ENCODE data around the gene HIVEP1.
A peak's percentile ranks its signal among the peaks of the same experiment; 100 is the strongest.

Gene HIVEP1

GRCh38 chr6:12022481-12022880 lies 10.4 kb downstream of the HIVEP1 start:
- CTCF ChIA-PET, result interaction anchor here (0.7 to 1.0 kb wide), 2 partner anchors 106 to 367 kb away, joined by 3 to 4 read pairs; no protein-coding TSS in a partner anchor

GRCh38 chr6:12022953-12023388 lies 10.9 kb downstream of the HIVEP1 start:
- POLR2A ChIA-PET, result no interaction called here
- CTCF ChIA-PET, result interaction anchor here (0.7 to 1.0 kb wide), 5 partner anchors 23 to 367 kb away, joined by 3 to 4 read pairs (median 3); no protein-coding TSS in a partner anchor

More at GRCh38 chr6:12022481-12022880, 10.4 kb downstream of the HIVEP1 start:
- Histone ChIP-seq H3K27ac (ENCODE audit: extremely low read depth, low read depth, low read length) (no peak overlapping the region), H3K9me3 (ENCODE audit: control insufficient read depth, insufficient read depth, low read depth, low read length) (no peaks in the 10 kb centered on the region), H3K4me3 (ENCODE audit: low read depth, low read length) (no peak overlapping the region), H3K36me3 (ENCODE audit: control insufficient read depth in 2 of 2, insufficient read depth in 1 of 2, low read length in 2 of 2) (peaks cover 0 to 28% of the 10 kb centered on the region in 2 experiments; a peak in 2 of 3 replicates), H3K4me1 (ENCODE audit: control insufficient read depth, insufficient read depth, low read length) (no peaks in the 10 kb centered on the region)
- POLR2A ChIA-PET, result no interaction called here
- no peak for TF ChIP-seq ZNF76 (tag by site-specific recombination; IDR thresholded peaks at IDR 0.05; ENCODE audit: borderline replicate concordance, low read depth)
- TF ChIP-seq ZNF202 (tag by site-specific recombination; IDR thresholded peaks at IDR 0.05; ENCODE audit: borderline replicate concordance), result no peak
- TF ChIP-seq GLI2 (tag by site-specific recombination; IDR thresholded peaks at IDR 0.05; ENCODE audit: borderline replicate concordance, low read depth), result no peak
- no peak for TF ChIP-seq KLF16 (tag by site-specific recombination; IDR thresholded peaks at IDR 0.05)
- TF ChIP-seq ZNF416 (tag by site-specific recombination; IDR thresholded peaks at IDR 0.05), result no peak
- no peak for TF ChIP-seq GLIS1 (tag by site-specific recombination; IDR thresholded peaks at IDR 0.05)
- TF ChIP-seq SCRT1 (tag by site-specific recombination; IDR thresholded peaks at IDR 0.05; ENCODE audit: borderline replicate concordance), result no peak
- TF ChIP-seq ZNF571 (tag by site-specific recombination; IDR thresholded peaks at IDR 0.05), result no peak
- no peak for TF ChIP-seq ZNF600 (tag by site-specific recombination; IDR thresholded peaks at IDR 0.05)
- TF ChIP-seq ZNF132 (tag by site-specific recombination; IDR thresholded peaks at IDR 0.05; ENCODE audit: borderline replicate concordance), result no peak
- no peak for TF ChIP-seq ZNF26 (tag by site-specific recombination; IDR thresholded peaks at IDR 0.05)
- TF ChIP-seq YY1 (tag by site-specific recombination; IDR thresholded peaks at IDR 0.05), result no peak
- no peak for TF ChIP-seq KLF10 (tag by site-specific recombination; IDR thresholded peaks at IDR 0.05)
- TF ChIP-seq ZNF585B (tag by site-specific recombination; IDR thresholded peaks at IDR 0.05), result no peak
- TF ChIP-seq YY2 (tag by site-specific recombination; IDR thresholded peaks at IDR 0.05), result no peak
- no peak for TF ChIP-seq ZNF324 (tag by site-specific recombination; IDR thresholded peaks at IDR 0.05)

GRCh38 chr6:12024216-12024615 lies 12.1 kb downstream of the HIVEP1 start:
- H3K9me3 ChIP-seq (ENCODE audit: control insufficient read depth, insufficient read depth, low read depth, low read length), result no peaks in the 10 kb centered on the region
- no peak overlapping the region for H3K4me3 ChIP-seq (ENCODE audit: low read depth, low read length)
- no peaks in the 10 kb centered on the region for H3K4me1 ChIP-seq (ENCODE audit: control insufficient read depth, insufficient read depth, low read length)
- no peak overlapping the region for H3K27ac ChIP-seq (ENCODE audit: extremely low read depth, low read depth, low read length)
- H3K36me3 ChIP-seq (ENCODE audit: control insufficient read depth in 2 of 2, insufficient read depth in 1 of 2, low read length in 2 of 2), result peaks cover 0 to 28% of the 10 kb centered on the region in 2 experiments; a peak in 2 of 3 replicates
- ChIA-PET CTCF (interaction anchor here (0.6 to 1.5 kb wide), 4 partner anchors 10 to 373 kb away, joined by 3 to 4 read pairs (median 3); no protein-coding TSS in a partner anchor), POLR2A (no interaction called here)
- TF ChIP-seq ZNF26 (tag by site-specific recombination; IDR thresholded peaks at IDR 0.05) (no peak), ZNF146 (tag by site-specific recombination; IDR thresholded peaks at IDR 0.05) (no peak), KLF10 (tag by site-specific recombination; IDR thresholded peaks at IDR 0.05) (no peak), FEZF1 (tag by site-specific recombination; IDR thresholded peaks at IDR 0.05) (no peak), PRDM10 (tag by site-specific recombination; IDR thresholded peaks at IDR 0.05) (no peak), HOXD13 (CRISPR knock-in tag; IDR thresholded peaks at IDR 0.05; ENCODE audit: borderline replicate concordance) (no peak), ZNF311 (tag by site-specific recombination; IDR thresholded peaks at IDR 0.05; ENCODE audit: borderline replicate concordance) (no peak)

More at GRCh38 chr6:12022953-12023388, 10.9 kb downstream of the HIVEP1 start:
- no peak overlapping the region for H3K27ac ChIP-seq (ENCODE audit: extremely low read depth, low read depth, low read length)
- H3K36me3 ChIP-seq (ENCODE audit: control insufficient read depth in 2 of 2, insufficient read depth in 1 of 2, low read length in 2 of 2), result peaks cover 0 to 24% of the 10 kb centered on the region in 2 experiments; a peak in 2 of 3 replicates
- no peaks in the 10 kb centered on the region for H3K4me1 ChIP-seq (ENCODE audit: control insufficient read depth, insufficient read depth, low read length)
- H3K9me3 ChIP-seq (ENCODE audit: control insufficient read depth, insufficient read depth, low read depth, low read length), result no peaks in the 10 kb centered on the region
- no peak overlapping the region for H3K4me3 ChIP-seq (ENCODE audit: low read depth, low read length)
- TF ChIP-seq ZNF449 (tag by site-specific recombination; IDR thresholded peaks at IDR 0.05) (peak; percentile 24; the same call in 1 of the 2 replicates), ZNF391 (tag by site-specific recombination; IDR thresholded peaks at IDR 0.05; ENCODE audit: borderline replicate concordance, low read depth) (no peak)

Measured in HEK293 (cell line).